SK-N-SH (cell line): ENCODE data around the gene GRM7. TPM values are rescaled to one million over a fixed set of nuclear protein-coding genes. Genes with fewer than 3 reads are reported as not detected.

Source experiments
- CTCF ChIA-PET: fragments of 300-600, 350-600 bp; formaldehyde crosslinking; extraction: SDS; loops from one replicate; lab custom pipeline; 2021; lab: Yijun Ruan, JAX
- POLR2A ChIA-PET: fragments of 350-600 bp; sonication (Branson Sonifier 250); formaldehyde crosslinking; extraction: SDS; loops from one replicate; lab custom pipeline; 2020; ENCODE audit warnings: antibody characterized with exemption, inconsistent platforms; lab: Yijun Ruan, JAX
- DNase-seq: peaks from one replicate; pipeline ENCODE4 v3.0.0; 2012
- H2AFZ ChIP-seq: fragments of 200-600 bp; sonication (generic); 2 replicates; pipeline ENCODE4 v1.8.1; 2016; ENCODE audit warnings: antibody characterized with exemption, mild to moderate bottlenecking, low read depth
- H3F3A ChIP-seq: fragments of 200-600 bp; sonication (generic); replicated peaks from 2 replicates; pipeline ENCODE3; 2016; ENCODE audit warnings: antibody characterized with exemption, mild to moderate bottlenecking; ENCODE audit not compliant: insufficient read depth
- H3K27ac ChIP-seq, 2 experiments: fragments of 200-500 bp in 1 of 2; fragments of 200-600 bp in 1 of 2; sonication (Bioruptor generic) in 1 of 2; sonication (generic), shearing (Covaris generic) in 1 of 2; 2 replicates each; pipeline versions ENCODE4 v1.5.1 to v1.6.1; 2014 to 2016; ENCODE audit warnings: low read depth in 2 of 2, inconsistent platforms in 1 of 2, low read length in 1 of 2, mild to moderate bottlenecking in 1 of 2, mixed read lengths in 1 of 2
- H3K27me3 ChIP-seq: fragments of 200-600 bp; sonication (generic), shearing (Covaris generic); 2 replicates; pipeline ENCODE4 v1.6.1; 2016; ENCODE audit warnings: mixed run types; ENCODE audit not compliant: insufficient read depth
- H3K36me3 ChIP-seq, 2 experiments: fragments of 200-500 bp in 1 of 2; fragments of 200-600 bp in 1 of 2; sonication (Bioruptor generic) in 1 of 2; sonication (generic) in 1 of 2; replicated peaks in 1 of 2; 2 replicates each; pipeline versions ENCODE3 to v1.5.1; 2014 to 2016; ENCODE audit warnings: low read length in 1 of 2, mild to moderate bottlenecking in 1 of 2; ENCODE audit not compliant: insufficient read depth in 2 of 2, control insufficient read depth in 1 of 2
- H3K4me1 ChIP-seq, 2 experiments: fragments of 200-500 bp in 1 of 2; fragments of 200-600 bp in 1 of 2; sonication (Bioruptor generic) in 1 of 2; sonication (generic), shearing (Covaris generic) in 1 of 2; 2 replicates each; pipeline versions ENCODE4 v1.5.1 to v1.6.1; 2014 to 2016; ENCODE audit warnings: low read depth in 1 of 2, low read length in 1 of 2, mixed run types in 1 of 2; ENCODE audit not compliant: insufficient read depth in 2 of 2, control insufficient read depth in 1 of 2
- H3K4me2 ChIP-seq: fragments of 200-600 bp; sonication (generic), shearing (Covaris generic); 2 replicates; pipeline ENCODE4 v1.6.1; 2017; ENCODE audit warnings: mixed run types
- H3K4me3 ChIP-seq, 2 experiments: fragments of 200-500 bp in 1 of 2; fragments of 200-600 bp in 1 of 2; sonication (Bioruptor generic) in 1 of 2; sonication (generic), shearing (Covaris generic) in 1 of 2; 2 replicates each; pipeline versions ENCODE4 v1.5.1 to v1.8.1; 2014 to 2016; ENCODE audit warnings: low read depth in 2 of 2, inconsistent platforms in 1 of 2, low read length in 1 of 2, mild to moderate bottlenecking in 1 of 2, mixed read lengths in 1 of 2, moderate library complexity in 1 of 2
- H3K79me2 ChIP-seq: fragments of 200-600 bp; sonication (generic); 2 replicates; pipeline ENCODE4 v1.8.1; 2017; ENCODE audit warnings: mild to moderate bottlenecking; ENCODE audit not compliant: insufficient read depth
- H3K9ac ChIP-seq: fragments of 200-600 bp; sonication (generic); 2 replicates; pipeline ENCODE4 v1.6.1; 2017; ENCODE audit warnings: mixed run types
- H3K9me2 ChIP-seq: fragments of 200-600 bp; sonication (generic); 2 replicates; pipeline ENCODE4 v1.6.1; 2017; ENCODE audit warnings: mixed run types
- H3K9me3 ChIP-seq: fragments of 200-600 bp; sonication (generic); 2 replicates; pipeline ENCODE4 v1.6.1; 2017; ENCODE audit warnings: mixed run types, mild to moderate bottlenecking, moderate library complexity
- H4K20me1 ChIP-seq: fragments of 200-600 bp; sonication (generic); 2 replicates; pipeline ENCODE4 v1.6.1; 2017; ENCODE audit warnings: mild to moderate bottlenecking, mixed run types; ENCODE audit not compliant: insufficient read depth
- CHD2 ChIP-seq: fragments of 150-350 bp; IDR thresholded peaks from 2 replicates; pipeline ENCODE4 v1.6.1; 2018; ENCODE audit warnings: low read length; ENCODE audit not compliant: partially characterized antibody
- CTCF ChIP-seq: fragments of 200-600 bp; sonication (generic); IDR thresholded peaks from 2 replicates; pipeline ENCODE4 v1.6.1; 2017; ENCODE audit warnings: antibody characterized with exemption, mild to moderate bottlenecking, moderate library complexity
- ELF1 ChIP-seq: IDR thresholded peaks from 2 replicates; pipeline ENCODE4 v1.4.0; 2012
- EP300 ChIP-seq, 2 experiments: IDR thresholded peaks; 2 replicates each; pipeline versions ENCODE4 v1.4.0 to v1.6.1; 2012; ENCODE audit warnings: borderline replicate concordance in 1 of 2, low read depth in 1 of 2, low read length in 1 of 2
- FOSL2 ChIP-seq: IDR thresholded peaks from 2 replicates; pipeline ENCODE4 v1.4.0; 2012; ENCODE audit warnings: low read depth, mild to moderate bottlenecking, moderate library complexity, borderline replicate concordance
- FOXJ3 ChIP-seq: sonication (generic); formaldehyde crosslinking; IDR thresholded peaks from 2 replicates; pipeline ENCODE4 v1.5.1; 2020; ENCODE audit warnings: mild to moderate bottlenecking, missing genetic modification reagents
- GATA2 ChIP-seq: sonication (generic); formaldehyde crosslinking; IDR thresholded peaks from 2 replicates; pipeline ENCODE4 v1.5.0; 2020; ENCODE audit warnings: mild to moderate bottlenecking, missing genetic modification reagents
- IRF3 ChIP-seq: fragments of 150-350 bp; IDR thresholded peaks from 2 replicates; pipeline ENCODE4 v1.6.1; 2016; ENCODE audit warnings: mild to moderate bottlenecking, low read depth, low read length
- JUND ChIP-seq: IDR thresholded peaks from 2 replicates; pipeline ENCODE4 v1.4.0; 2012
- NFIC ChIP-seq: IDR thresholded peaks from 2 replicates; pipeline ENCODE4 v1.4.0; 2012; ENCODE audit warnings: borderline replicate concordance
- NRF1 ChIP-seq: IDR thresholded peaks from 2 replicates; pipeline ENCODE4 v1.6.1; 2012; ENCODE audit warnings: low read depth, mild to moderate bottlenecking, low read length
- PBX3 ChIP-seq: IDR thresholded peaks from 2 replicates; pipeline ENCODE4; 2012
- RCOR1 ChIP-seq: fragments of 150-350 bp; IDR thresholded peaks from 2 replicates; pipeline ENCODE4 v1.6.1; 2017; ENCODE audit warnings: antibody characterized with exemption, low read length
- RXRA ChIP-seq: IDR thresholded peaks from 2 replicates; pipeline ENCODE4 v1.4.0; 2012; ENCODE audit warnings: low read depth, mild to moderate bottlenecking, borderline replicate concordance
- SIN3A ChIP-seq: IDR thresholded peaks from 2 replicates; pipeline ENCODE4 v1.6.1; 2012; ENCODE audit warnings: low read depth, mild to moderate bottlenecking, low read length, moderate library complexity, borderline replicate concordance
- SMC3 ChIP-seq: IDR thresholded peaks from 2 replicates; pipeline ENCODE4 v1.6.1; 2012; ENCODE audit warnings: low read depth, low read length, improper control_type of control experiment
- TEAD4 ChIP-seq: IDR thresholded peaks from 2 replicates; pipeline ENCODE4 v1.4.0; 2012; ENCODE audit warnings: mild to moderate bottlenecking, borderline replicate concordance; ENCODE audit not compliant: insufficient read depth
- USF2 ChIP-seq: fragments of 150-350 bp; IDR thresholded peaks from 2 replicates; pipeline ENCODE4 v1.6.1; 2017; ENCODE audit warnings: antibody characterized with exemption, low read length, low read depth, borderline replicate concordance
- YY1 ChIP-seq: IDR thresholded peaks from 2 replicates; pipeline ENCODE4 v1.4.0; 2012; ENCODE audit warnings: low read depth, mild to moderate bottlenecking
- ZBTB33 ChIP-seq: IDR thresholded peaks from 2 replicates; pipeline ENCODE4 v1.4.0; 2012; ENCODE audit warnings: low read depth, borderline replicate concordance
- WGBS: methylation state at CpG from one replicate; pipeline ENCODE4 v1.1.6; 2017; ENCODE audit warnings: low lambda C conversion rate; 5-methylcytosine and 5-hydroxymethylcytosine counted together
- polyA plus RNA-seq, 3 experiments: library from polyadenylated mRNA; depleted of rRNA; stranded (reverse); fragments of >200 nt; gene quantifications; 2 replicates each; pipeline ENCODE4 v1.2.3, GENCODE V29; 2012

Gene GRM7
- polyA plus RNA-seq, 1 of the 3 experiments (the other 2 are of a cell fraction): 0.03 TPM

- Histone ChIP-seq H3K9ac (no peak overlapping the region), H3K27ac (no peak overlapping the region), H3K4me3 (no peak overlapping the region), H3F3A (no peaks in the 10 kb centered on the region), H4K20me1 (no peaks in the 10 kb centered on the region), H2AFZ (no peak overlapping the region), H3K9me3 (no peaks in the 10 kb centered on the region), H3K4me1 (no peaks in the 10 kb centered on the region; a peak in 2 of 4 replicates), H3K79me2 (no peaks in the 10 kb centered on the region), H3K36me3 (no peaks in the 10 kb centered on the region), H3K27me3 (no peaks in the 10 kb centered on the region), H3K9me2 (no peaks in the 10 kb centered on the region), H3K4me2 (no peak overlapping the region)
- DNase-seq: no peak
- WGBS: 23% methylated on average over 2 of the region's 2 CpGs
- CTCF ChIA-PET: interaction anchor here (1.2 kb wide), 1 partner anchor 27 kb away, joined by 3 read pairs; no protein-coding TSS in a partner anchor
- TF ChIP-seq NFIC (no peak), ZBTB33 (no peak), CTCF (no peak), IRF3 (no peak), CHD2 (no peak), FOXJ3 (CRISPR knock-in tag) (no peak), EP300 (IDR thresholded peaks at IDR 0.05; ENCODE audit: borderline replicate concordance in 1 of 2, low read depth in 1 of 2, low read length in 1 of 2) (no peak), RCOR1 (no peak), NRF1 (no peak), TEAD4 (no peak), GATA2 (no peak), JUND (no peak), SMC3 (no peak), FOSL2 (no peak), USF2 (no peak), SIN3A (no peak), PBX3 (no peak), RXRA (no peak), YY1 (no peak), ELF1 (no peak)
- POLR2A ChIA-PET: no interaction called here
Measured at GRCh38 chr3:7207928-7208327, 347.0 kb downstream of the GRM7 start.
